GM12891 (cell line): ENCODE measurements around the gene TMEM242.

Experiments
- POLR2A ChIP-seq: IDR thresholded peaks from 2 replicates; pipeline ENCODE4 v1.6.1; 2011; ENCODE audit warnings: low read depth, low read length, control low read depth
- POLR2AphosphoS5 ChIP-seq: IDR thresholded peaks from 2 replicates; pipeline ENCODE4 v1.6.1; 2011; ENCODE audit warnings: low read depth, low read length, control low read depth
- TAF1 ChIP-seq: IDR thresholded peaks from 2 replicates; pipeline ENCODE4 v1.6.1; 2011; ENCODE audit warnings: low read depth, low read length, control low read depth

- no peak for TF ChIP-seq POLR2A
- TF ChIP-seq POLR2AphosphoS5: no peak
- no peak for TF ChIP-seq TAF1
Measured at GRCh38 chr6:157259443-157259842, 63.9 kb downstream of the TMEM242 start.
